Neural crest cell (in vitro differentiated cells): ENCODE results near the gene YIPF2. TPM values are rescaled to one million over a fixed set of nuclear protein-coding genes. Genes with fewer than 3 reads are reported as not detected.
"Not testable (repeated sequence)": the region's sequence is repeated elsewhere in the genome, so short reads cannot be mapped to it uniquely, and the experiment has no call there.

ENCODE experiments used
- DNase-seq: peaks from one replicate; pipeline ENCODE4 v3.0.0; 2021; ENCODE audit warnings: low read depth, mixed read lengths, low spot score
- H3K27ac Mint-ChIP-seq: one replicate; pipeline ENCODE4 v1.8.0; 2021; ENCODE audit warnings: mild to moderate bottlenecking, mixed read lengths; ENCODE audit not compliant: unreplicated experiment
- H3K27me3 Mint-ChIP-seq: 2 replicates; pipeline ENCODE4 v1.8.0; 2021; ENCODE audit warnings: low read depth, mild to moderate bottlenecking, mixed read lengths
- H3K36me3 Mint-ChIP-seq: 2 replicates; pipeline ENCODE4 v1.8.0; 2021; ENCODE audit warnings: low read depth, mild to moderate bottlenecking, mixed read lengths
- H3K4me1 Mint-ChIP-seq: 2 replicates; pipeline ENCODE4 v1.8.0; 2021; ENCODE audit warnings: mixed read lengths
- H3K4me3 Mint-ChIP-seq: one replicate; pipeline ENCODE4 v1.8.0; 2021; ENCODE audit warnings: mild to moderate bottlenecking, mixed read lengths
- H3K9me3 Mint-ChIP-seq: 2 replicates; pipeline ENCODE4 v1.8.0; 2021; ENCODE audit warnings: mixed read lengths
- CTCF ChIP-seq: fragments of 200-600 bp; sonication (generic); conservative IDR thresholded peaks from 2 replicates; pipeline ENCODE4 v1.5.0; 2021; ENCODE audit warnings: antibody characterized with exemption, mild to moderate bottlenecking
- total RNA-seq: library from RNA; stranded (reverse); gene quantifications from 2 replicates; pipeline ENCODE4 v1.2.1, GENCODE V29; 2021

The YIPF2 gene
- total RNA-seq, 1 donor from 2014 or later: 22.0 TPM

GRCh38 chr19:10884274-10884673 is 44.2 kb downstream of the YIPF2 start:
- H3K9me3 Mint-ChIP-seq: no peaks in the 10 kb centered on the region
- DNase-seq: no peak
- peaks cover under 1% of the 10 kb centered on the region for H3K36me3 Mint-ChIP-seq
- TF ChIP-seq CTCF: no peak
- peaks cover 53% of the 10 kb centered on the region for H3K4me1 Mint-ChIP-seq
- no peak overlapping the region for H3K27ac Mint-ChIP-seq
- H3K4me3 Mint-ChIP-seq: peak overlapping the region; percentile 27
- no peaks in the 10 kb centered on the region for H3K27me3 Mint-ChIP-seq

GRCh38 chr19:10882108-10882457 is 46.4 kb downstream of the YIPF2 start:
- DNase-seq: no peak

GRCh38 chr19:10881403-10882107 is 46.9 kb downstream of the YIPF2 start:
- peak overlapping the region; percentile 76 for H3K4me3 Mint-ChIP-seq
- DNase-seq: no peak
- peaks cover 50% of the 10 kb centered on the region for H3K4me1 Mint-ChIP-seq
- peaks cover 4% of the 10 kb centered on the region for H3K36me3 Mint-ChIP-seq
- H3K27ac Mint-ChIP-seq: peak overlapping the region; percentile 96
- no peaks in the 10 kb centered on the region for H3K27me3 Mint-ChIP-seq
- no peaks in the 10 kb centered on the region for H3K9me3 Mint-ChIP-seq
- TF ChIP-seq CTCF: no peak

More at GRCh38 chr19:10882108-10882457, 46.4 kb downstream of the YIPF2 start:
- peak overlapping the region; percentile 76 for H3K4me3 Mint-ChIP-seq
- peaks cover 46% of the 10 kb centered on the region for H3K4me1 Mint-ChIP-seq
- no peaks in the 10 kb centered on the region for H3K9me3 Mint-ChIP-seq
- TF ChIP-seq CTCF: no peak
- H3K27ac Mint-ChIP-seq: peak overlapping the region; percentile 76
- H3K36me3 Mint-ChIP-seq: peaks cover 4% of the 10 kb centered on the region
- no peaks in the 10 kb centered on the region for H3K27me3 Mint-ChIP-seq

- no peak for TF ChIP-seq CTCF
- peaks cover 48% of the 10 kb centered on the region for H3K4me1 Mint-ChIP-seq
- H3K27me3 Mint-ChIP-seq: no peaks in the 10 kb centered on the region
- peaks cover 4% of the 10 kb centered on the region for H3K36me3 Mint-ChIP-seq
- DNase-seq: no peak
- H3K9me3 Mint-ChIP-seq: no peaks in the 10 kb centered on the region
- H3K4me3 Mint-ChIP-seq: no peak overlapping the region
- H3K27ac Mint-ChIP-seq: no peak overlapping the region
Observed at GRCh38 chr19:10878253-10878652, 50.2 kb downstream of the YIPF2 start.

- H3K4me1 Mint-ChIP-seq: peaks cover 54% of the 10 kb centered on the region
- not testable (repeated sequence) for H3K9me3 Mint-ChIP-seq, H3K36me3 Mint-ChIP-seq, DNase-seq, H3K27me3 Mint-ChIP-seq, H3K4me3 Mint-ChIP-seq
- peak overlapping the region; percentile 67 for H3K27ac Mint-ChIP-seq
Observed at GRCh38 chr19:10877608-10878007, 50.8 kb downstream of the YIPF2 start.

GRCh38 chr19:10876459-10877240 is 51.8 kb downstream of the YIPF2 start:
- Mint-ChIP-seq H3K4me3 (peak overlapping the region; percentile 74), H3K36me3 (peaks cover 4% of the 10 kb centered on the region), H3K27me3 (no peaks in the 10 kb centered on the region), H3K4me1 (peaks cover 51% of the 10 kb centered on the region), H3K27ac (no peak overlapping the region), H3K9me3 (no peaks in the 10 kb centered on the region)
- no peak for DNase-seq
- TF ChIP-seq CTCF: no peak
